GM19452 (cell line): ENCODE data around the gene RNF123.
"Not testable (repeated sequence)": the region's sequence is repeated elsewhere in the genome, so short reads cannot be mapped to it uniquely, and the experiment has no call there.

ENCODE experiments used
- ATAC-seq: cut with Tn5 transposase; IDR thresholded peaks from one replicate; pipeline ENCODE4 v1.9.1; 2021; ENCODE audit not compliant: unreplicated experiment

The RNF123 gene

GRCh38 chr3:49734752-49735151 is 45.4 kb downstream of the RNF123 start:
- ATAC-seq: no peak

- no peak for ATAC-seq
These were observed 48.8 kb downstream of the RNF123 start for GRCh38 chr3:49738067-49738713.

GRCh38 chr3:49740427-49740826 is 51.1 kb downstream of the RNF123 start:
- no peak for ATAC-seq

GRCh38 chr3:49745986-49746385 is 56.6 kb downstream of the RNF123 start:
- ATAC-seq: no peak

- ATAC-seq: no peak
These were observed 58.6 kb downstream of the RNF123 start for GRCh38 chr3:49747792-49748480.

- ATAC-seq: not testable (repeated sequence)
These were observed 59.5 kb downstream of the RNF123 start for GRCh38 chr3:49748874-49749273.

GRCh38 chr3:49750056-49750455 is 60.7 kb downstream of the RNF123 start:
- ATAC-seq: no peak

- no peak for ATAC-seq
These were observed 62.1 kb downstream of the RNF123 start for GRCh38 chr3:49751501-49751900.

- ATAC-seq: no peak
These were observed 65.2 kb downstream of the RNF123 start for GRCh38 chr3:49754536-49754935.

- ATAC-seq: no peak
These were observed 66.7 kb downstream of the RNF123 start for GRCh38 chr3:49756036-49756435.

GRCh38 chr3:49757197-49757596 is 67.8 kb downstream of the RNF123 start:
- ATAC-seq: no peak

- no peak for ATAC-seq
These were observed 69.9 kb downstream of the RNF123 start for GRCh38 chr3:49759226-49759625.

- no peak for ATAC-seq
These were observed 72.3 kb downstream of the RNF123 start for GRCh38 chr3:49761661-49762060.

GRCh38 chr3:49763981-49764380 is 74.6 kb downstream of the RNF123 start:
- no peak for ATAC-seq

- no peak for ATAC-seq
These were observed 80.0 kb downstream of the RNF123 start for GRCh38 chr3:49769286-49769915.

GRCh38 chr3:49769926-49770325 is 80.6 kb downstream of the RNF123 start:
- no peak for ATAC-seq
